Colonic mucosa (tissue), 4 donors: ENCODE measurements around the gene TECPR2. TPM values are rescaled to one million over a fixed set of nuclear protein-coding genes. Genes with fewer than 3 reads are reported as not detected.

ENCODE experiments used
- DNase-seq: peaks from one replicate; pipeline ENCODE4 v3.0.0-alpha.2; 2020
- H3K27ac ChIP-seq: fragments of 200-600 bp; one replicate; pipeline ENCODE4 v1.8.0; 2021
- H3K27me3 ChIP-seq: fragments of 200-600 bp; one replicate; pipeline ENCODE4 v1.8.0; 2021
- H3K36me3 ChIP-seq: fragments of 200-600 bp; one replicate; pipeline ENCODE4 v1.8.0; 2021
- H3K4me1 ChIP-seq: fragments of 200-600 bp; one replicate; pipeline ENCODE4 v1.8.0; 2021; ENCODE audit warnings: mild to moderate bottlenecking
- H3K4me3 ChIP-seq: fragments of 200-600 bp; one replicate; pipeline ENCODE4 v1.8.0; 2021
- H3K9ac ChIP-seq, 2 donors: one replicate each; pipeline ENCODE4 v1.7.0; 2013; ENCODE audit warnings: control low read depth in 2 of 2, low read depth in 2 of 2, low read length in 2 of 2
- H3K9me3 ChIP-seq: fragments of 200-600 bp; one replicate; pipeline ENCODE4 v1.8.0; 2021
- CTCF ChIP-seq: fragments of 200-600 bp; IDR thresholded peaks from one replicate; pipeline ENCODE4 v1.8.0; 2022; ENCODE audit warnings: antibody characterized with exemption, mild to moderate bottlenecking
- intact Hi-C: fragments of 100-400 bp; cut with DNase I; formaldehyde crosslinking; loops from one replicate; pipeline ENCODE4 v1.14.1; 2022
- total RNA-seq, 2 donors: library from RNA; stranded (reverse); fragmentation: NEBNext Ultra II Directional in 1 of 2; extraction: Animal tissue kit (Norgen Biotek cat#: 25700) in 1 of 2; gene quantifications; one replicate each; pipeline ENCODE4 v1.2.1, GENCODE V29; 2021
- donor health status: healthy.
- donor health status: DM: no; HTN: no; CAD: no.
- donor health status: DM: no; HTN: no; CAD: no.

The TECPR2 gene
- total RNA-seq, 2 donors from 2014 or later: 16.5 to 18.2 TPM

DNA sequence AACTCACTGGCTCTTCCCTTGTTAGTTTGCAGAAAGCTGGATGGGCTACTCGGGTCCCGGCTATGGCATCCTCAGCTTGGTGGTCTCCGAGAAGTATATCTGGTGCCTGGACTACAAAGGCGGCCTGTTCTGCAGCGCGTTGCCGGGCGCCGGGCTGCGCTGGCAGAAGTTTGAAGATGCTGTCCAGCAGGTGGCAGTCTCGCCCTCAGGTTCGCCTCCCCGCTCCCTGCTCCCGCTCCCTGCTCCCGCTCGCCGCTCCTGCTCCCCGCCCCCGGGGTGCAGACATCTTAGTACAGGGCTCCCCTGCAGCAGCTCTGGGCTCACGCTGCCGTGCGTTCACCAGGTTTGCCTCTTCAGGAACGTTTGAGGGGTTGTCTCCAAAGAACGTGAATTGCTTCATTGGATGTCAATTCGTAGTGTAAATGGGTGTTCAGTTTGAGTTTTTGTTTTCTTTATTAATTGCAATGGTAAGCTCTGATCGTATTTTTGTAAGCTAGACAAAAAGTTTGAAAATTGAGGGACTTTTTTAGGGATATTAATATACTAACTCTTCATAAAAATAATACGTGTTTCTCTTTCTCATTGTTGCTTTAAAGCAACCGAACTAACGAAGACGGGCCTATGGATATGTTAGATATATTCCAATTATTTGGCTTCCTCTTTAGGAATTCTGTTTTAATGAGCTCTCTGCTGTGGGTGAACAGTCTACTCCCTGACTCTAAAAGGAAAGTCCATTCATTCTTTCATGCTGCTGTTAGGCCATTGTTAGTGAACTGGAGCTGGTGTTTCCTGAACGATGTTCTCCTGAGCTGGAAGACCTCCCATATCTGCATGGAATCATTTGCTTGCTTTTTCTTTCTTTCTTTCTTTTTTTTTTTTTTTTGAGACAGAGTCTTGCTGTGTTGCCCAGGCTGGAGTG, 75.5 kb downstream of the TECPR2 start:
- peak; percentile 78 for TF ChIP-seq CTCF
- no peaks in the 10 kb centered on the region for H3K9me3 ChIP-seq
- H3K9ac ChIP-seq: peak overlapping the region in 1 of 2 donors; percentile 14
- H3K27me3 ChIP-seq: no peaks in the 10 kb centered on the region
- no peaks in the 10 kb centered on the region for H3K36me3 ChIP-seq
- H3K27ac ChIP-seq: no peak overlapping the region
- DNase-seq: peak; percentile 92
- H3K4me1 ChIP-seq: peaks cover 11% of the 10 kb centered on the region
- no peak overlapping the region for H3K4me3 ChIP-seq
- intact Hi-C loops: loop anchor here (2.0 kb wide), 1 partner anchor 79 kb away; no protein-coding TSS in a partner anchor

GRCh38 chr14:102439556-102439955, 76.8 kb downstream of the TECPR2 start:
- no peak for DNase-seq

GRCh38 chr14:102440392-102440791, 77.7 kb downstream of the TECPR2 start:
- H3K36me3 ChIP-seq: no peaks in the 10 kb centered on the region
- H3K27me3 ChIP-seq: no peaks in the 10 kb centered on the region
- no peak overlapping the region for H3K27ac ChIP-seq
- H3K9me3 ChIP-seq: no peaks in the 10 kb centered on the region
- TF ChIP-seq CTCF: no peak
- intact Hi-C loops: no loop called here
- peaks cover 15% of the 10 kb centered on the region for H3K4me1 ChIP-seq
- no peak overlapping the region for H3K4me3 ChIP-seq
- H3K9ac ChIP-seq: no peak overlapping the region
- no peak for DNase-seq

More at GRCh38 chr14:102439556-102439955, 76.8 kb downstream of the TECPR2 start:
- intact Hi-C loops: loop anchor here (2.0 kb wide), 1 partner anchor 77 kb away; no protein-coding TSS in a partner anchor
- Histone ChIP-seq H3K27me3 (no peaks in the 10 kb centered on the region), H3K4me3 (no peak overlapping the region), H3K9ac (no peak overlapping the region), H3K4me1 (peaks cover 15% of the 10 kb centered on the region), H3K36me3 (no peaks in the 10 kb centered on the region), H3K27ac (no peak overlapping the region), H3K9me3 (no peaks in the 10 kb centered on the region)
- TF ChIP-seq CTCF: no peak

DNA sequence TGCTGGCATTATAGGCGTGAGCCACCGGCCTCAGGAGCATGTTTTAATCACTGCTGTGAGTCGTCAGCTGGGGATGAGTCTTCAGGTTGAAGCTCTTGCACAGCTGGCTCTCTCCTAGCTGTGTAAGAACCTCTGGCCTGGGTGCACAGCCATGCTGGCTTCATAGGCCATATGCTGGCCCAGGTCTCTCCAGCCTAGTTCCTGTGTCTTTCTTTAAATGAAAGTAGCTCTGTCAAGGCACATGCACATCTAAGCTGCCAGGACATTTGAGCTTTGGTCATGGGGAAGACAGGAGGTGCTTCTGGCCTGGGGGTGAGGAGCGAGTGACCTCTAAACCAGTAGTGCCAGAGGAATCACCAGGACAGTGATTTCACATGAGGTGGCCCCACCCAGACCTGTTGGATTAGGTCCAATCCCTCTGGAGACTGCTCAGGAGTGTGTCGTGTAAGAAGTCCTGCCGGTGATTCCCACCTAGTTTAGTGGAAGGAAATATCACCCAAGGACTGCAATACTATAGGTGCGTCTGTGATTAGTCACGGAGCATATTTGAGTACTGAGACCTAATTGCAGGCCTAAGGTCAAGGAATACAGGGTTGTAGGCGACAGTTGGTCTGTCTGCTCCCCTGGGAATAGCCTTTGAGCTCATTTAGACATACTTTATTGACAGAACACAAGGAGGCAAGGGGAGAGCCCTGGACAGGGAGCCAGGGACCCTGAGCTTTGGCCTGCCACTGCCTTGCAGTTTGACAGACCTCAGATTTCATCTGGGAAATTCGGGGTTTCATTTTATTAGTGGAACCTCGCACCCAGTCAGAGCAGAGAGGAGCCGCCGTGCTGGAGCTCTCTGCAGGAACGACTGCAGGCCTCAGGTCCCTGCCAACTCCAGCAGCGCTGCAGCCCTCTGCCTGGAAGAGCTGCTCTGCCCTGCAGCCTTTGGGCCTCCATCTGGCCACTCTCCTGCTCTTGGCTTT, 79.8 kb downstream of the TECPR2 start:
- peak; percentile 90 for DNase-seq
- H3K27ac ChIP-seq: peak overlapping the region; percentile 81
- intact Hi-C loops: no loop called here

More for the DNA sequence above, 79.8 kb downstream of the TECPR2 start:
- H3K36me3 ChIP-seq: no peaks in the 10 kb centered on the region
- peaks cover 15% of the 10 kb centered on the region for H3K4me1 ChIP-seq
- no peaks in the 10 kb centered on the region for H3K27me3 ChIP-seq
- no peaks in the 10 kb centered on the region for H3K9me3 ChIP-seq
- TF ChIP-seq CTCF: no peak
- peak overlapping the region; percentile 37 to 42 for H3K9ac ChIP-seq
- H3K4me3 ChIP-seq: no peak overlapping the region
